NCI-H2196 treated with DMSO at 0.1 percent for 48 hours (cell line): ENCODE measurements around the gene DLK1.

ENCODE experiments used
- DNase-seq: peaks from one replicate; lab custom pipeline; 2025; ENCODE audit not compliant: unreplicated experiment; lab: John Stamatoyannopoulos, UW

Gene DLK1

GRCh38 chr14:100712490-100712889 lies 14.2 kb upstream of the DLK1 start:
- DNase-seq, result peak; percentile 14

- no peak for DNase-seq
Measured at GRCh38 chr14:100713705-100714104, 13.0 kb upstream of the DLK1 start.

- DNase-seq, result no peak
Measured at GRCh38 chr14:100714258-100714892, 12.3 kb upstream of the DLK1 start.

GRCh38 chr14:100715332-100715731 lies 11.4 kb upstream of the DLK1 start:
- DNase-seq, result no peak

- DNase-seq, result no peak
Measured at GRCh38 chr14:100715803-100716202, 10.9 kb upstream of the DLK1 start.

- no peak for DNase-seq
Measured at GRCh38 chr14:100717386-100717785, 9.3 kb upstream of the DLK1 start.

- DNase-seq, result no peak
Measured at GRCh38 chr14:100719976-100720520, 6.6 kb upstream of the DLK1 start.

- DNase-seq, result no peak
Measured at GRCh38 chr14:100721568-100721967, 5.1 kb upstream of the DLK1 start.

GRCh38 chr14:100722367-100722766 lies 4.3 kb upstream of the DLK1 start:
- DNase-seq, result no peak

- no peak for DNase-seq
Measured at GRCh38 chr14:100723135-100723829, 3.4 kb upstream of the DLK1 start.

GRCh38 chr14:100723830-100724437 lies 2.8 kb upstream of the DLK1 start:
- no peak for DNase-seq

GRCh38 chr14:100724536-100724935 lies 2.2 kb upstream of the DLK1 start:
- DNase-seq, result no peak

GRCh38 chr14:100725587-100726387 lies 905 bp upstream of the DLK1 start:
- no peak for DNase-seq

GRCh38 chr14:100727086-100727872 lies 587 bp downstream of the DLK1 start:
- no peak for DNase-seq

GRCh38 chr14:100727873-100728240 lies 1.2 kb downstream of the DLK1 start:
- no peak for DNase-seq

- DNase-seq, result no peak
Measured at GRCh38 chr14:100728962-100729361, 2.3 kb downstream of the DLK1 start.

GRCh38 chr14:100729982-100730381 lies 3.3 kb downstream of the DLK1 start:
- no peak for DNase-seq

GRCh38 chr14:100730581-100730980 lies 3.9 kb downstream of the DLK1 start:
- DNase-seq, result no peak

- DNase-seq, result no peak
Measured at GRCh38 chr14:100731011-100731670, 4.4 kb downstream of the DLK1 start.
